ENCODE results near the gene G3BP2. TPM values are rescaled to one million over a fixed set of nuclear protein-coding genes. Genes with fewer than 3 reads are reported as not detected.

The G3BP2 gene
- total RNA-seq, 1 experiment from 2014 or later: 35.8 TPM

GRCh38 chr4:75658876-75659275 lies 14.3 kb downstream of the G3BP2 start:
- DNase-seq (ENCODE audit: low read depth): peak; percentile 35
- in situ Hi-C loops (cut with HindIII; ENCODE audit: low pct_unique_long_range_greater_than_20kb, low sequenced_read_pairs): no loop called here

DNA sequence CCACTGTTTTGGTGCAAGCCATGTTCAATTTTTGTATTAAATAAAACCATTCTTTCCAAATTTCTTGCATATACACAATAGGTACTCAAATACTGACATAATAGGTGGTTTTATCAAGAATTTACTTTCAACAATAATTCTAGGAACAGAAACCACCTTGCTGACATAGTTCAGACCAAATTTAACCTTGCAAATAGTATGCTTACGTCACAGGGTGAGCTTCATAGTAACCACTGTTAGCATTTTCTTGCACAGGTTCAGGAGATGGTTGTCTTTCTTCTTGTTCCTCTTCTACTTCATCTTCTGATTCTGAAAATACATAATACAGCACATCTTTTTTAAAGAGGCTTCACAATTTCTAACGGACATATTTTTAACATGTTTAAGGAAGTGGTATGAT lies 17.6 kb downstream of the G3BP2 start:
- in situ Hi-C loops (cut with HindIII; ENCODE audit: low pct_unique_long_range_greater_than_20kb, low sequenced_read_pairs): no loop called here
- DNase-seq (ENCODE audit: low read depth): no peak

- no peak for DNase-seq (ENCODE audit: low read depth)
- in situ Hi-C loops (cut with HindIII; ENCODE audit: low pct_unique_long_range_greater_than_20kb, low sequenced_read_pairs): no loop called here
Measured at GRCh38 chr4:75654905-75655304, 18.3 kb downstream of the G3BP2 start.

- DNase-seq (ENCODE audit: low read depth): peak; percentile 30
- in situ Hi-C loops (cut with HindIII; ENCODE audit: low pct_unique_long_range_greater_than_20kb, low sequenced_read_pairs): no loop called here
Measured at GRCh38 chr4:75653845-75654503, 19.2 kb downstream of the G3BP2 start.

DNA sequence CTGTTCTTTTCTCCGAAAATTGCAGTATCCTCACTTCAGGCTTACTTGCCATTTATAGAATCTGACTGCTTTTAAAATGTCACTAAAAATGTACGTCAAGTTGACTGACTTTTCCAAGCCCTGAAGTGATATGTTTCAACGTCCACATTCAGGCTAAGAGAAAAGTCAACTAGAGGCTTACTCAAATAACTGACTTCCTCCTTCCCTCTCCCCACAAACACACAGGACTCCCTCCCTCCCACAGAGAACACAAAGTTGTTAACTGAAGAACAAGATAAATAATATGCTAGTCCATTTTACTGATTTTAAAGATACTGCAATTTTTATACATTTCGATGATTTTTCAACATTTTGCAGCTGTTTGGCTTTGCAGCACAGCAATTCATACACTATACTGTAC lies 29.1 kb downstream of the G3BP2 start:
- no peak for DNase-seq (ENCODE audit: low read depth)
- in situ Hi-C loops (cut with HindIII; ENCODE audit: low pct_unique_long_range_greater_than_20kb, low sequenced_read_pairs): no loop called here

GRCh38 chr4:75643651-75644050 lies 29.6 kb downstream of the G3BP2 start:
- DNase-seq (ENCODE audit: low read depth): no peak
- in situ Hi-C loops (cut with HindIII; ENCODE audit: low pct_unique_long_range_greater_than_20kb, low sequenced_read_pairs): no loop called here

DNA sequence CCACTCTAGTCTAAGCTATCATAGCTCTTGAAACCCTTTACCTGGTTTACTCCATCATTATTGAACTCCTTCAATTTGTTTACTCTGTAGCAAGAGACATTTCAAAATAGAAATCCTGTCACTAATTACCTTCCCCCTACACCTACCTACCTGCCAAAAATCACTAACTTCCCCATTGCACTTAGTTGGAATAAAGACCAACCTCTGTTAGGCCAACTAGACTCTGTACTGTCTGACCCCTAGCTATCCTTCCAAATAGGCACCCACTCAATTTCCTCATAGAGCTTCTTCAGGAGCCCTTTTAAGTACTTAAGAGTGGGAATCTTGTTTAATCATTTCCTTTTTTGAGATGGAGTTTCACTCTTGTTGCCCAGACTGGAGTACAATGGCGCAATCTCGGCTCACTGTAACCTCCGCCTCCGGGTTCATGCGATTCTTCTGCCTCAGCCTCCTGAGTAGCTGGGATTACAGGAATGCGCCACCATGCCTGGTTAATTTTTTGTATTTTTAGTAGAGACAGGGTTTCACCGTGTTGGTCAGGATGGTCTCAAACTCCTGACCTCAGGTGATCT lies 34.0 kb downstream of the G3BP2 start:
- in situ Hi-C loops (cut with HindIII; ENCODE audit: low pct_unique_long_range_greater_than_20kb, low sequenced_read_pairs): no loop called here
- no peak for DNase-seq (ENCODE audit: low read depth)

DNA sequence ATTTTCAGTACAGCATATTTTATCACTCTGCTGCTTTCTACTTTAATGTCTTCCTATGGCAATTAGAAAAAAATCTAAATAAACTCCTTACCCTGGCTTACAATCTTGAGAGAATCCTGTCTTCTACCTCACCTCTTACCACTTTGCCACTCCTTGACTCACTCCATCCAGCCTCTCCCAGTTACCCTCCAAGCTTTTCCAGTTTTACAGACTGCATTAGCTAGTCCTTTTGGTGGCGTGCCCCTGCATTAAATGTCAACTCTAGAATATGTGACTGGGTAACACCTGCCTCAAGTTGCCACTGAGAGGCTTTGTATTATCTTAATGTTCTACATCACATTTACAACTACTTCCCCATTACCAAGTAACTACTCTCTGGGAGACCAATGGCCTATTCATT lies 35.4 kb downstream of the G3BP2 start:
- in situ Hi-C loops (cut with HindIII; ENCODE audit: low pct_unique_long_range_greater_than_20kb, low sequenced_read_pairs): no loop called here
- no peak for DNase-seq (ENCODE audit: low read depth)

- peak; percentile 44 for DNase-seq (ENCODE audit: low read depth)
- in situ Hi-C loops (cut with HindIII; ENCODE audit: low pct_unique_long_range_greater_than_20kb, low sequenced_read_pairs): no loop called here
Measured at GRCh38 chr4:75637176-75637575, 36.0 kb downstream of the G3BP2 start.

GRCh38 chr4:75634951-75635350 lies 38.3 kb downstream of the G3BP2 start:
- in situ Hi-C loops (cut with HindIII; ENCODE audit: low pct_unique_long_range_greater_than_20kb, low sequenced_read_pairs): no loop called here
- no peak for DNase-seq (ENCODE audit: low read depth)

DNA sequence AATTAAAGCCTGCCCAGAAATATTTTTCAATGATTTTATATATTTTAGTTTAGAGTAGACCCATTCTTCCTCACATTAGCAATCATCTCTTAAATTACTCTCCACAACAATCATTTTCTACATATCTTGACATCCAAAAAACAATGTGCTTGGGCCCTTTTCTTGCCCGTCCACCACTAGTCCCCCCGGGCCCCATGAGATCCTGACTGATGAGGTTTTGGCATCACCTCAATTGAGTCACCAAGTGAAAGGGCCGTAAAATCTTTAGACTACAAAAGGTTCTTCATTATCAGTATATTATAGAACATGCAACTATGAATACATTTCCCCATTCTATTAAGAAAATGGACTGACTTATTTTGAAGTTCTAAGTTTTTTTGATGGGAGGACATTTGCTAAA lies 38.9 kb downstream of the G3BP2 start:
- in situ Hi-C loops (cut with HindIII; ENCODE audit: low pct_unique_long_range_greater_than_20kb, low sequenced_read_pairs): no loop called here
- no peak for DNase-seq (ENCODE audit: low read depth)

DNA sequence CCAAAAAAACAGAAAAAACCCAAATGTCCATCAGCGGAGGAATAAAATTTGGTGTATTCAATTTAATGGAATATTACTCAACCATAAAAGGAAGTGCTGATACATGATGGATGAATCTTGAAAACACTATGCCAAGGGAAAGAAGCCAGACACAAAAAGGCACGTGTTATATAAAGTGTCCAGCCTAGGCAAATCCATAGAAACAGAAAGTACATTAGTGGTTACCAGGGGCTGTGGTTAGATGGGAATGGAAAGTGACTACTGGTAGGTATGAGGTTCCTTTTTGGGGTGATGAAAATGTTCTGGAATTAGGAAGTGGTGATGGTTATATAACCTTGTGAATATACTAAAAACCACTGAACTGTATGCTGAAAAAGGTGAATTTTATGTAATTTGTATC lies 39.4 kb downstream of the G3BP2 start:
- in situ Hi-C loops (cut with HindIII; ENCODE audit: low pct_unique_long_range_greater_than_20kb, low sequenced_read_pairs): no loop called here
- DNase-seq (ENCODE audit: low read depth): peak; percentile 12

DNA sequence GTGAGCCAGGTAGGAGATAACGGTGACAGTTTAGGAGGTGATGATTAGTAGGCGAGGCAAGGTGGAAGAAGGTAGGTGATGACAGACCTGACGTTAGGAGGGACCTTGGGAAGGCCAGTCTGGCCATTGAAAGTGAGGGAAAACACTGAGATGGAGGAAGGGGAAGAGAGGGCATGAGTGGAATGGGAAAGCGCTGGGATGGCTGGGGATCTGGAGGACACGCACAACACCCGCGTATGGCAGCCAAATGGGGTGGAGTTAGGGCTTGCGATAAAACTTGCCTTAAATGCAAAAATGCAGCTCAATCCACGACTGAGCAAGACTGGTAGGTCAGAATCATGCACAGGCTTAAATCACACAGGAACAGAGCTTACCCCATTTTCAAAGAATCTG lies 42.3 kb downstream of the G3BP2 start:
- in situ Hi-C loops (cut with HindIII; ENCODE audit: low pct_unique_long_range_greater_than_20kb, low sequenced_read_pairs): no loop called here

GRCh38 chr4:75630174-75630936 lies 42.9 kb downstream of the G3BP2 start, which contains the start of gene CDKL2:
Gene CDKL2 (minus strand): TSS chr4:75630528. CDS start chr4:75625988, 4,540 bp downstream.
- in situ Hi-C loops (cut with HindIII; ENCODE audit: low pct_unique_long_range_greater_than_20kb, low sequenced_read_pairs): no loop called here
- peak; percentile 94 for DNase-seq (ENCODE audit: low read depth)

More for the DNA sequence above, 42.3 kb downstream of the G3BP2 start:
- DNase-seq (ENCODE audit: low read depth): no peak

- DNase-seq (ENCODE audit: low read depth): peak; percentile 55
- in situ Hi-C loops (cut with HindIII; ENCODE audit: low pct_unique_long_range_greater_than_20kb, low sequenced_read_pairs): no loop called here
Measured at GRCh38 chr4:75629239-75629638, 44.0 kb downstream of the G3BP2 start.

GRCh38 chr4:75623026-75623425 lies 50.2 kb downstream of the G3BP2 start:
- in situ Hi-C loops (cut with HindIII; ENCODE audit: low pct_unique_long_range_greater_than_20kb, low sequenced_read_pairs): no loop called here
- peak; percentile 54 for DNase-seq (ENCODE audit: low read depth)

DNA sequence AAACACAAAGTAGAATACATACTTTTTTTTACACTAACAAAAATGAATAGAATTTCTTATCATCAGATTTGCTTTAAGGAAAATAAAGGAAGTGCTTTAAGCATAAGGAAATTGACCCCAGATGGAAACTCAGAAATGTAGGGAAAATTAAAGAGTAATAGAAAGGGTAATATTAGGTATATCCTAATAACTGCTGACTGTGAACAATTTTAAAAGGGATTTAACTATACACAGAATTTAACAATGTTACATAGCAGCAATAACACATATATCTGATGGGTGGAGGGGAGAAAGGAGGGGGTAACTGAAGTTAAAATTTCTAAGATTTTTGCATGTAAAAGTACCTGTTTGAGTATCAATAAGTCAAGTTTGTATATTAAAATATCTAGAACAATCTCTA lies 51.5 kb downstream of the G3BP2 start:
- no peak for DNase-seq (ENCODE audit: low read depth)
- in situ Hi-C loops (cut with HindIII; ENCODE audit: low pct_unique_long_range_greater_than_20kb, low sequenced_read_pairs): no loop called here

GRCh38 chr4:75612306-75612705 lies 60.9 kb downstream of the G3BP2 start:
- no peak for DNase-seq (ENCODE audit: low read depth)
- in situ Hi-C loops (cut with HindIII; ENCODE audit: low pct_unique_long_range_greater_than_20kb, low sequenced_read_pairs): no loop called here

DNA sequence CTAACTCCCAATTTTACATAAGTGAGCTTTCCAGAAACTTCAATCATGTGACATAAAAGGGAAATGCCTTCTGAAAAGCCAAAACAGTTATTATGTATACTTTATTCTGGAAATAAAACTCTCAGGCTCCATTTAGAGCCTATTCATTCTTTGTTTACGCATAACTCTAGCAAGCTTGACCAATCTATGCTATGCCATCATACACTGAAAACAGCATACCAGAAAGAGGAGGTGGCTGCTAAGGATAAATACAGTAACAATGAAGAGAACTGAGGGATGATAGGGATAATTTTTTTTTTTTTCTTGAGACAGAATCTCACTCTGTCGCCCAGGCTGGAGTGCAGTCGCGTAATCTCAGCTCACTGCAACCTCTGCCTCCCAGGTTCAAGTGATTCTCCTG lies 67.3 kb downstream of the G3BP2 start:
- no peak for DNase-seq (ENCODE audit: low read depth)
- in situ Hi-C loops (cut with HindIII; ENCODE audit: low pct_unique_long_range_greater_than_20kb, low sequenced_read_pairs): no loop called here
